Measurements from ENCODE around the gene DSCAML1. TPM values are rescaled to one million over a fixed set of nuclear protein-coding genes. Genes with fewer than 3 reads are reported as not detected.

Gene DSCAML1
- total RNA-seq, 1 donor, result not detected

DNA sequence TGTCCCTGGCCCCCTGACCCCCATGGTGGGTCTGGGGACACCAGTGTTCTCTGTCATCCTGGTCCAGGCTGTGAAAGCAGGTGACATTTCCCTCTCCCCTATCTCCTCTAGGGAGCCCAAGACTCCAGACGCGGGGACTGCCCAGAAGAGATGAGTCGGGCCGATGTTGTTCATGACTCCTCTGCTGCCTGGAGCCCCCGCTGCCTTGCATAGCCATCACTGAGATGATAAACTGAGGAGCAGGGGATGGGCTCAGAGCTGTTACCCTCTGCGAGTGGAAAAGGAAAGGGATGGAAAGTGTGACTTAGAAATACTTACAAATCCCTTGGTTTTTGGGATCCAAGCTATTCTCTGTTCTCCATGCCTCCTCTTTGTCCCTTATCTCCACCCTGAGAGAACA is 209.6 kb downstream of the DSCAML1 start:
- DNase-seq (ENCODE audit: low read depth), result no peak
- TF ChIP-seq CTCF (IDR thresholded peaks at IDR 0.05; ENCODE audit: insufficient read depth, low read depth, low read length), result no peak
- no peak overlapping the region for H3K4me3 ChIP-seq (ENCODE audit: low read depth, low read length)

DNA sequence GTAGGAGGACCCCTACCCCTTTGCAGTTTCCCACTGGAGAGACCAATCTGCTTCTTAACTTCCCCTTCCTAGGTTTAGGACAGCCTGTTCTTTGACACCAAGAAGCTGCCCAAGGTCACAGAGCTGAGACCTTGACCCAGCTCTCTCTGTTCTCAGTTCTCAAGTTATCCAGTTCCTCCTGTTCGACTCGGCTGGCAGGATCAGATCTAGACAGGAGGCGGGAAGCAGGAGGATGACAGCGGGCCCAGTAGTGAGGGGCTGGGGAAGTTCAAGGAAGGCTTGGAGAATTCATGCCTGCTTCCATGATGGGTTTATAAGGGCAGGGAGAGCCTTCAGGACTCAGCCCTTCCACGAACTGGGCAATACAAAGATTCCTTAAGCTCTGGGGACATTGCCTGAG is 210.6 kb downstream of the DSCAML1 start:
- DNase-seq (ENCODE audit: low read depth), result no peak
- H3K4me3 ChIP-seq (ENCODE audit: low read depth, low read length), result no peak overlapping the region
- TF ChIP-seq CTCF (IDR thresholded peaks at IDR 0.05; ENCODE audit: insufficient read depth, low read depth, low read length), result no peak

GRCh38 chr11:117585631-117586030 is 211.4 kb downstream of the DSCAML1 start:
- DNase-seq (ENCODE audit: low read depth), result no peak
- TF ChIP-seq CTCF (IDR thresholded peaks at IDR 0.05; ENCODE audit: insufficient read depth, low read depth, low read length), result no peak
- no peak overlapping the region for H3K4me3 ChIP-seq (ENCODE audit: low read depth, low read length)

DNA sequence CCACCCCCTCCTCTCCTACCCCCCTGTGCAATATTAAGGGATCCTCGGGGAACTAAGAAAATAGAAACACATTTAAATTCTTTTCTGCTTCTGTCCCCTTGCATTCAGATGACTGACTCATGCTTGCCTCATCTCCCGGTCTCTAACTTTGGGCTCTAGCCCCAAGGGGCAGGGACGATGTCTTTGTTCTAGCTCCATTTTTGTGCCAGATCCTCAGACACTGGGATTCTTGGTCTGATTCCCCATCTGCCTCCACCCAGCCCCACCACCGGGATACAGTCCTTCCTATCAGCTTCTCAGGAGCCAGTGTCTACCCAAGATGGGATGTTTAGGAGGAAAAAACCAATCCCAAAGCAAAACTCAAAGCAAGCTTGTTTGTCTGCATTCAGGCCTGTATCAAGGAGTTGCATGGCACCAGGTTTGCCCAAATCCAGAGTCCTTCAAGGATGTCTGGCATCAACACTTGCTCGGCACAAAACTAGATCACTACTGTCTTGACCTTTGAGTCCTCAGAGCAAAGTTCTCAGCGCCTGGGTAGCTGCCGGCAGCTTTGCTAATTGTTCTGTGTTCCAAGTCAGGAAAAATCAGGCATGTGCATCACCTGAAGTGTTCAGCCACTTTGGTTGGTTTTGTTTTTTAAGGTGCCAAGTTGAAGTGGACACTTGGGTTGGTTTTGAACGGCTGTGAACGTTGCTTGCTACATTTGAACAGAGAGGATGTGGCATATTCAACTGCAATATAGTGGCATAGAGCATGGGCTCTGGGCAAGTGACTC is 212.8 kb downstream of the DSCAML1 start:
- DNase-seq (ENCODE audit: low read depth), result no peak
- no peak for TF ChIP-seq CTCF (IDR thresholded peaks at IDR 0.05; ENCODE audit: insufficient read depth, low read depth, low read length)
- H3K4me3 ChIP-seq (ENCODE audit: low read depth, low read length), result no peak overlapping the region

DNA sequence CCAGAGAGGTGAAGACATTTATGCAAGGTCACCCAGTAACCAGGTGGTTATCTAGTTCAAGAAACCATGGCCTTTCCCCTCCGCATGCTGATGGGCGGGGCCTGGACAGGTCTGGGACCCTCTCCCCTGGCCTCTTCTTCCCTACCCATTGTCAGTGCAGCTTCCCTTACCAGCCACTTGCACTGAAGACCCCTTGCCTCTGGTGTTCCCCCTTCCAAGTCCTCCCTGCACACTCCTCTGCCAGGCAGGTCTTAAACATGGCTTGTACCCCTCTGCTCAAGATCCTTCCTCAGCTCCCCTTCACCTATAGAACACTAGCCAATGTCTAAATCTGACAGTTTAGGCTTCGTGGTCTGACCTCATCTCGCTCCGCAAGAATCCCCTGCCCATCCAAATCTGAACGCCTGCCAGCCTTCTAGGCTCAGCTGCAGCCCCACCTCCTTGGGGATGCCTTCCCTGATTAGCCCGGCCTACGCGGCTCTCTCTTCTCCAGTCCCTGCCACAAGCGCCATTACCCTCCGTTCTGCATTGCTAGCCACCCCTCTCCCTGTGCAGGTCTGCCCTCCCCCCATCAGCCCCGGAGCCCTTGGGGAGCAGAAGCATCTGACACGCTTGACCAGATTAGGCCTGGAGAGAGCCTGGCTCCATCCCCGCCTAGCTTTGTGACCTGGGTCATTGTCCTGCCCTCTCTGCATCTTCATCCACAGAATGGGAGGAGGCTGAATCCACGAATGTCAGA is 213.8 kb downstream of the DSCAML1 start:
- TF ChIP-seq CTCF (IDR thresholded peaks at IDR 0.05; ENCODE audit: insufficient read depth, low read depth, low read length), result no peak
- no peak overlapping the region for H3K4me3 ChIP-seq (ENCODE audit: low read depth, low read length)
- no peak for DNase-seq (ENCODE audit: low read depth)

DNA sequence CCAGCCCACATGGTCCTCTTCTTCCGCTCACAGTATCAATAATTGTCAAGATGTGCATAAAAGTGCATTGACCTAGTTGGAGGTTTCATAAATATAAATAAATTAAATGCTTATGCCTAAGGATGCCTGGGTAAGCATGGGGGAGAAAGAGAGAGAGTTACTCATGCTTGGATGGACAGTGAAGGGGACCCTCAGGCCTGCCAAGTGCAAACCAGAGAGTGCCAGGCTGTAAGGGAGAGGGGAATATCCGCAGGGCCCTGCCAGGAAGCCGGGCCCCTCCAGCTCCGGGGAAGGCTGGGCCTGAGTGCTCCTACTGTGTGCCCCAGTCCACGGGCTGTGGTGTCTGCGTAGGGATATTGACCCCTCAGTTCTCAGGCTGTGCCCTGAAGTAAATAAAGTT is 214.6 kb downstream of the DSCAML1 start:
- no peak for DNase-seq (ENCODE audit: low read depth)
- H3K4me3 ChIP-seq (ENCODE audit: low read depth, low read length), result no peak overlapping the region
- TF ChIP-seq CTCF (IDR thresholded peaks at IDR 0.05; ENCODE audit: insufficient read depth, low read depth, low read length), result no peak
